Measurements from ENCODE around the gene LDB2. TPM values are rescaled to one million over a fixed set of nuclear protein-coding genes. Genes with fewer than 3 reads are reported as not detected.

LDB2 gene
- total and polyA plus RNA-seq, 5 experiments from 2014 or later = 0.38 TPM; not detected in 4

- DNase-seq = no peak
- H3K27me3 Mint-ChIP-seq = peaks cover 2 to 24% (median 15%) of the 10 kb centered on the region in 5 donors
- no peaks in the 10 kb centered on the region for H3K36me3 Mint-ChIP-seq
- POLR2A ChIA-PET = no interaction called here
- no peak overlapping the region for H3K4me3 Mint-ChIP-seq
- no peaks in the 10 kb centered on the region for H3K4me1 Mint-ChIP-seq
- no peak for ATAC-seq
- peaks cover 0 to 3% (median 0%) of the 10 kb centered on the region in 9 donors for H3K9me3 Mint-ChIP-seq
- no peak overlapping the region for H3K27ac Mint-ChIP-seq
Measured at GRCh38 chr4:16852644-16853043, 45.8 kb downstream of the LDB2 start.

- Mint-ChIP-seq H3K27ac (no peak overlapping the region), H3K27me3 (peaks cover 1 to 20% (median 14%) of the 10 kb centered on the region in 5 donors), H3K36me3 (no peaks in the 10 kb centered on the region), H3K4me1 (no peaks in the 10 kb centered on the region), H3K9me3 (peaks cover 0 to 3% (median 0%) of the 10 kb centered on the region in 9 donors), H3K4me3 (no peak overlapping the region)
- DNase-seq = no peak
- no peak for ATAC-seq
- POLR2A ChIA-PET = no interaction called here
Measured at GRCh38 chr4:16852228-16852627, 46.2 kb downstream of the LDB2 start.

- no peak overlapping the region for H3K4me3 Mint-ChIP-seq
- no peaks in the 10 kb centered on the region for H3K4me1 Mint-ChIP-seq
- no peak for DNase-seq
- ATAC-seq = no peak
- H3K9me3 Mint-ChIP-seq = peaks cover 0 to 3% (median 0%) of the 10 kb centered on the region in 9 donors
- H3K27me3 Mint-ChIP-seq = peaks cover 0 to 16% (median 11%) of the 10 kb centered on the region in 5 donors
- POLR2A ChIA-PET = no interaction called here
- H3K27ac Mint-ChIP-seq = no peak overlapping the region
- H3K36me3 Mint-ChIP-seq = no peaks in the 10 kb centered on the region
Measured at GRCh38 chr4:16846540-16847117, 51.8 kb downstream of the LDB2 start.

DNA sequence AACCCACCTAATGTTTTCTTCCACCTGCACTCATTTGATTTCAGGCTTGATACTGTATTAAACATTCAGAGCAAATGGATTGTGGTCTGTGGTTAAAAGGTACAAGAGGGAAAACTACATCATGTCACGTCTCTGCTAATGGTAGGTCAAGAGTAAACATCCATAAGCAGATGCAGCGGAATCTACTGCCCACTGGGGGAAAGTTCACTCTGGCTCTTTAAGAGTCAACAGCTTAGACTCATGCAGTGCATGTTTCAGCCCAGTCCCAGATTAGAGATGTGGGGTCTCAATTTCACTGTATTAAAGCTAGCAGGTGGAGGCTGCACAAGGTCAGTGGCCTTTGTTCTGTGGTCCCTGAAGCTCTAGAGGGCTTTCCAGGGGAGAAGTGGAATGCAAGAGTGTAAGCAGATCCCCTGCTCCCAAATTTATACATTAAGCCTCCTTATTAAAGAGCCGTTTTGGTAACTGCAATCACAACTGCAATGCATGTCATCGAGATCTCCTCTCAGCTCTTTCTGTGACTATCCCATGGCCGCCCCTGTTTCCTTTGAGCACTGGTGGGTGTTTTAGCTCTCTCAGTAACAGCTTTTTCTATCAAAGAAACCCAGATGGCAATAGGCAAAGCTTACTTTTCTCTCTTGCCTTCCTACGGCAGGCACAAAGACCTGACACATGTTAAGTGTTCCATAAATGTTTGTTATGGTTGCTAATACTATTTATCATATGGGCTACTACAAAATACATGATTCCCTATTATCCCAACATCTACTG is 53.4 kb downstream of the LDB2 start:
- no peak overlapping the region for H3K4me3 Mint-ChIP-seq
- H3K27me3 Mint-ChIP-seq = peaks cover 0 to 11% (median 7%) of the 10 kb centered on the region in 5 donors
- no peak for ATAC-seq
- no peaks in the 10 kb centered on the region for H3K4me1 Mint-ChIP-seq
- H3K36me3 Mint-ChIP-seq = no peaks in the 10 kb centered on the region
- POLR2A ChIA-PET = no interaction called here
- H3K27ac Mint-ChIP-seq = no peak overlapping the region
- no peaks in the 10 kb centered on the region for H3K9me3 Mint-ChIP-seq
- DNase-seq = no peak

DNA sequence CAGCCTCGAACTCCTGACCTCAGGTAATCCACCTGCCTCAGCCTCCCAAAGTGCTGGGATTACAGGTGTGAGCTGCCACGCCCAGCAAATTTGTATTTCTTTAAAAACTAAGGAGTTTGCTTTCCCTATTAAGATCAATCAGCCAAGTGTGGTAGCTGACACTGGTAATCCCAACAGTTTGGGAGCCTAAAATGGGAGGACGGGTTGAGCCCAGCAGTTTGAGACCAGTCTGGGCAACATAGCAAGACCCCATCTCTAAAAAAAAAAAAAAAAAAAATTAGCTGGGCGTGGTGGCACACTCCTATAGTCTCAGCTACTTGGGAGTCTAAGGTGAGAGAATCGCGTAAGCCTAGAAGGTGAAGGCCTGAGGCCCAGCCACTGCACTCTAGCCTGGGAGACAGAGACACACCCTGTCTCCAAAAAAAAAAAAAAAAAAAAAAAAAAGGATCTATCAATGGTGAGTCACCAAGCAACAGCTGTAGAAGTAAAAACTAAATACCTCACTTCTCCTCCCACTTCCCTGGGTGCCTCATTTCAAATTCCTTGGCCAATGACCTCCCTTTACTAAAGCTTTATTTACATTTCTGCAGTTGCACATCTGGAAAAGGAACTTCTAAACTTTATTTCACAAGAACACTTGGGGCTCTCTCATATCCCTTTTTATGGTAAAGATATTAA is 54.5 kb downstream of the LDB2 start:
- H3K36me3 Mint-ChIP-seq = no peaks in the 10 kb centered on the region
- POLR2A ChIA-PET = no interaction called here
- peaks cover 0 to 5% (median 4%) of the 10 kb centered on the region in 5 donors for H3K27me3 Mint-ChIP-seq
- no peak overlapping the region for H3K4me3 Mint-ChIP-seq
- H3K27ac Mint-ChIP-seq = no peak overlapping the region
- no peaks in the 10 kb centered on the region for H3K9me3 Mint-ChIP-seq
- H3K4me1 Mint-ChIP-seq = no peaks in the 10 kb centered on the region
- DNase-seq (no peak), ATAC-seq (no peak)

DNA sequence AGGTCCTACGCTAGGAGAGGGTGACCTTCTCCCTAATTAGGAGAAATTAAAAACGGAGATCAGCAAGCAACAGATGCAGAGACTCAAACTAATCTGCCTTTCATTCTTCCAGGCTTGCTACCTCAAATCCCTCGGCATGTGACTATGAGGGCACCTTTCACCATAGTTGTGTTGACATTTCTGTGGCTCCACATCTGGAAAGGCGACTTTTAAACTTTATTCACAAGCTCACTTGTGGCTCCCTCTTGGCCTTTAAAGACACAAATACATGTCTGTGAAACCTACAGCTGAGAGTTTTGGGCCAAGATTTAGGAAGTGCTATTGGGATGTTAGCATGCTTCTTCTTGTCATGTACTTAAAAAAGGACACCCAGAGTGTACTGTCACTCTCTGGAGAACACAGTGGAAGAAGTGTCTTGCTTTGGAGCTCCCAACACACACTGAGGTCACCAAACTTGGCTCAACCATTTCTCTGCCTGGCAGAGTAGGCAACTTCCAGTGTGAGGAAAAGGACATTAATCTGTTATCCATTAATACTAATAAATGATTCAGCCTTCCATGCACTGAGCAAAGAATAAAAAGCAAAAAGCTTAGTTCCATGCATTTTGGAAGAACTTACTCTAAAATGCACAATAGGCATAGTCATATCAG is 60.1 kb downstream of the LDB2 start:
- no peaks in the 10 kb centered on the region for H3K36me3 Mint-ChIP-seq
- no peak overlapping the region for H3K4me3 Mint-ChIP-seq
- POLR2A ChIA-PET = no interaction called here
- H3K9me3 Mint-ChIP-seq = no peaks in the 10 kb centered on the region
- peaks cover 3 to 11% (median 4%) of the 10 kb centered on the region in 5 donors for H3K27me3 Mint-ChIP-seq
- no peak overlapping the region for H3K27ac Mint-ChIP-seq
- ATAC-seq (no peak), DNase-seq (no peak)
- no peaks in the 10 kb centered on the region for H3K4me1 Mint-ChIP-seq

DNA sequence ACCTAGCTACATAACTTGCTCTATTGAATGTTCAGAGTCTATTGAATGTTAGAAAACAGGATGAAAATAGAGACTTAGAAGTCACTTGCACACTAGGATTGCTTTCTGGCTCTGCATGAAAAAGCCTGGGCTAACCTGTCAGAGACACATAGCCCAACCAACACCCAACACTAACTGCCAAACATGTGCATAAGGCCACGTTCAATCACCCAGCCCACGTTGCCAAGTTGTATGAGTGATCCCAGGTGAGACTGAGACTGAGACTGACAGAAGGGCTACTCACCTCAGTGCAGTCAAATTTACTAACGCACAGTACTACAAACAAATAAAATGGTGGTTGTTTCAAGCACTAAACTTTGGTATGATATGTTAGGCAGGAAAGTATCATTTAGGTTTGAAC is 61.0 kb downstream of the LDB2 start:
- peaks cover 3 to 12% (median 5%) of the 10 kb centered on the region in 5 donors for H3K27me3 Mint-ChIP-seq
- no peaks in the 10 kb centered on the region for H3K4me1 Mint-ChIP-seq
- H3K4me3 Mint-ChIP-seq = no peak overlapping the region
- ATAC-seq = no peak
- no peaks in the 10 kb centered on the region for H3K36me3 Mint-ChIP-seq
- DNase-seq = no peak
- POLR2A ChIA-PET = no interaction called here
- no peaks in the 10 kb centered on the region for H3K9me3 Mint-ChIP-seq
- H3K27ac Mint-ChIP-seq = no peak overlapping the region

GRCh38 chr4:16836324-16836723 is 62.1 kb downstream of the LDB2 start:
- POLR2A ChIA-PET = no interaction called here
- H3K4me1 Mint-ChIP-seq = no peaks in the 10 kb centered on the region
- peaks cover 3 to 12% (median 5%) of the 10 kb centered on the region in 5 donors for H3K27me3 Mint-ChIP-seq

DNA sequence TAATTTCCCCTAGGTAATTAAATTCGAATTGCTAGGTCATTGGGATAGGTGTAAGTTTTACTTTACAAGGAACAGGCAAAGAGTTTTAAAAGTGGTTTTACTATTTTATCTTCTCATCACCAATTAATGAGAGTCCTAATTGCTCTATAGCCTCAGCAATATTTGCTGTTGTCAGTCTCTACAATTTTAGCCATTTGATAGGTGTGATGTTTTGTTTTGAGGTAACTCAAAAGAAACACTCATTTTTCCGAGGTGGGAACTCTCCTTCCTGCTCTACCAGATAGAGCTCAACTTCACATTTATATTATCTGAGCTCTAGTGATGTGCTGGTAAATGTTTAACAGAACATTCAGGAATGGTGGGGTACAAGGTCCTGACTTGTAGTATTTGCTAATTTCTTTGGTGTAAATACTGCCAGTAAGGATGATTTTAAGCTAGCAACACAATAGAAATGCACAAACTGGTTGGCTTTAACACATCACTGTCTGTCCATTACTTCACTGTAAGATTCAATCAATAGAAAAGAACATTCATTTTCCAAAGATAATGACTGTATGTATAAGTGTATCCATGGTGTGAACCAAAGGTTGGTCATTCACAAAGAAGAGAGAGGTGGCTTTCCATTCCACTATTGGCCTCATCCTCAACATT is 62.7 kb downstream of the LDB2 start:
- Mint-ChIP-seq H3K36me3 (no peaks in the 10 kb centered on the region), H3K27me3 (peaks cover 3 to 17% (median 5%) of the 10 kb centered on the region in 5 donors), H3K9me3 (no peaks in the 10 kb centered on the region), H3K4me3 (no peak overlapping the region), H3K4me1 (no peaks in the 10 kb centered on the region), H3K27ac (no peak overlapping the region)
- DNase-seq = no peak
- ATAC-seq = no peak
- POLR2A ChIA-PET = no interaction called here

More at GRCh38 chr4:16836324-16836723, 62.1 kb downstream of the LDB2 start:
- ATAC-seq (no peak), DNase-seq (no peak)
- Mint-ChIP-seq H3K4me3 (no peak overlapping the region), H3K36me3 (no peaks in the 10 kb centered on the region), H3K27ac (no peak overlapping the region), H3K9me3 (no peaks in the 10 kb centered on the region)

DNA sequence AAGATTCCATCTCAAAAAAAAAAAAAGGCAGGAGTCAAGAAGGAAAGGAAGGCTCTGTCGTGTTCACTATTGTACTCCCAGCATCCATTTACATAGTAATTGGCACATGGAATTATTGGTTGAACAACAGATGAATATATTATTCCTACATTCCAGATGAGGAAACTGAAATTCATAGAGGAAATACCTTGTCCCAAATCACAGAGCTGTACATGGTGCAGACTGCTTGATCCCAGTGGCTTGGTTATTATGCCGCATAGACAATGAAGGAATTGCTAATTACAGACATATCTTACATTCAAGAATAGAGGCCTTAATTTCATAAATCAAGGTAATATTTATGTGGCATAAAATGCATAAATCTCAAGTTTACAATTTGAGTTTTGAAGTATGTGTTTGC is 63.6 kb downstream of the LDB2 start:
- Mint-ChIP-seq H3K36me3 (no peaks in the 10 kb centered on the region), H3K4me3 (no peak overlapping the region), H3K27me3 (peaks cover 3 to 20% (median 5%) of the 10 kb centered on the region in 5 donors), H3K4me1 (no peaks in the 10 kb centered on the region), H3K27ac (no peak overlapping the region), H3K9me3 (no peaks in the 10 kb centered on the region)
- no peak for DNase-seq
- ATAC-seq = no peak
- POLR2A ChIA-PET = no interaction called here

- DNase-seq = no peak
- POLR2A ChIA-PET = no interaction called here
- Mint-ChIP-seq H3K27ac (no peak overlapping the region), H3K9me3 (no peaks in the 10 kb centered on the region), H3K27me3 (peaks cover 3 to 20% (median 5%) of the 10 kb centered on the region in 5 donors), H3K4me3 (no peak overlapping the region), H3K4me1 (no peaks in the 10 kb centered on the region), H3K36me3 (no peaks in the 10 kb centered on the region)
- ATAC-seq = no peak
Measured at GRCh38 chr4:16833722-16834121, 64.7 kb downstream of the LDB2 start.

- POLR2A ChIA-PET = no interaction called here
- Mint-ChIP-seq H3K27ac (no peak overlapping the region), H3K9me3 (no peaks in the 10 kb centered on the region), H3K4me3 (no peak overlapping the region), H3K4me1 (no peaks in the 10 kb centered on the region), H3K27me3 (peaks cover 4 to 20% (median 7%) of the 10 kb centered on the region in 5 donors), H3K36me3 (no peaks in the 10 kb centered on the region)
- ATAC-seq (no peak), DNase-seq (no peak)
Measured at GRCh38 chr4:16830081-16830480, 68.4 kb downstream of the LDB2 start.

Measured in naive thymus-derived CD8-positive, alpha-beta T cell (primary cell).